Endothelial cell of umbilical vein (primary cell): ENCODE data around the gene GLI3. TPM values are rescaled to one million over a fixed set of nuclear protein-coding genes. Genes with fewer than 3 reads are reported as not detected.

Experiments
- BruUV-seq: library from RNA; stranded (reverse); fragments of 400-500 nt; replicated peaks from 2 replicates; lab custom pipeline; 2021; lab: Mats Ljungman, UMichigan
- CTCF ChIA-PET: fragments of 300-600, 350-600 bp; sonication (Branson Sonifier 250); formaldehyde crosslinking; loops from one replicate; lab custom pipeline; 2021; ENCODE audit warnings: antibody characterized with exemption, inconsistent platforms; lab: Charles Lee
- POLR2A ChIA-PET: fragments of 300-600, 350-600 bp; sonication (Branson Sonifier 250); formaldehyde crosslinking; loops from one replicate; lab custom pipeline; 2021; ENCODE audit warnings: antibody characterized with exemption, inconsistent platforms; lab: Charles Lee
- DNase-seq: peaks from one replicate; pipeline ENCODE4 v3.0.0-alpha.2; 2011; ENCODE audit warnings: low read depth, low spot score
- FAIRE-seq: peaks from 2 replicates; lab custom pipeline; 2011; peaks lifted over from hg19 to GRCh38; lab: Jason Lieb, UNC
- H2AFZ ChIP-seq: 2 replicates; pipeline ENCODE4 v1.6.0; 2012; ENCODE audit warnings: low read depth, low read length, control low read depth, inconsistent platforms
- H3K27ac ChIP-seq: 2 replicates; pipeline ENCODE4 v1.5.1; 2011; ENCODE audit warnings: low read depth, mild to moderate bottlenecking, control low read depth, low read length, moderate library complexity; ENCODE audit not compliant: insufficient read depth
- H3K27me3 ChIP-seq, 2 experiments: 2 replicates each; pipeline versions ENCODE4 v1.6.0 to v1.6.1; 2011; ENCODE audit warnings: low read length in 2 of 2, mixed read lengths in 1 of 2; ENCODE audit not compliant: control insufficient read depth in 2 of 2, insufficient read depth in 2 of 2
- H3K36me3 ChIP-seq, 2 experiments: 2 replicates in 1 of 2; 3 replicates in 1 of 2; pipeline ENCODE4 v1.5.1; 2011; ENCODE audit warnings: low read length in 2 of 2, mild to moderate bottlenecking in 1 of 2, moderate library complexity in 1 of 2; ENCODE audit not compliant: control insufficient read depth in 2 of 2, insufficient read depth in 2 of 2; ENCODE audit errors: extremely low read depth in 1 of 2
- H3K4me1 ChIP-seq: 3 replicates; pipeline ENCODE4 v1.5.1; 2011; ENCODE audit warnings: mild to moderate bottlenecking, low read length; ENCODE audit not compliant: control insufficient read depth, insufficient read depth; ENCODE audit errors: extremely low read depth
- H3K4me2 ChIP-seq: 2 replicates; pipeline ENCODE4 v1.6.1; 2011; ENCODE audit warnings: low read length, control low read depth, mixed read lengths; ENCODE audit not compliant: insufficient read depth
- H3K4me3 ChIP-seq, 3 experiments: fragments of 200-600 bp in 1 of 3; sonication (generic), shearing (Covaris generic) in 1 of 3; replicated peaks in 1 of 3; 2 replicates each; pipeline ENCODE4 v1.5.1; 2011 to 2016; ENCODE audit warnings: control low read depth in 3 of 3, low read length in 3 of 3, mild to moderate bottlenecking in 2 of 3, inconsistent platforms in 1 of 3, low read depth in 1 of 3, moderate library complexity in 1 of 3; ENCODE audit not compliant: insufficient read depth in 1 of 3
- H3K79me2 ChIP-seq: 2 replicates; pipeline ENCODE4 v1.6.0; 2012; ENCODE audit warnings: low read length, inconsistent platforms; ENCODE audit not compliant: control insufficient read depth, insufficient read depth
- H3K9ac ChIP-seq: replicated peaks from 2 replicates; pipeline ENCODE3; 2011; ENCODE audit warnings: low read length, control low read depth; ENCODE audit not compliant: insufficient read depth; ENCODE audit errors: extremely low read depth
- H3K9me1 ChIP-seq: replicated peaks from 3 replicates; pipeline ENCODE4 v1.6.0; 2011; ENCODE audit warnings: mild to moderate bottlenecking, low read length; ENCODE audit not compliant: control insufficient read depth, insufficient read depth; ENCODE audit errors: extremely low read depth
- H3K9me3 ChIP-seq: replicated peaks from 2 replicates; pipeline ENCODE4 v1.5.1; 2012; ENCODE audit warnings: low read length, inconsistent platforms; ENCODE audit not compliant: control insufficient read depth, insufficient read depth
- H4K20me1 ChIP-seq: replicated peaks from 2 replicates; pipeline ENCODE3; 2011; ENCODE audit warnings: mild to moderate bottlenecking, low read length; ENCODE audit not compliant: control insufficient read depth, insufficient read depth; ENCODE audit errors: extremely low read depth
- EZH2 ChIP-seq: IDR thresholded peaks from 2 replicates; pipeline ENCODE4 v1.6.1; 2012; ENCODE audit warnings: borderline replicate concordance, low read depth, mild to moderate bottlenecking, moderate library complexity, low read length, inconsistent platforms; ENCODE audit not compliant: severe bottlenecking
- FOS ChIP-seq: IDR thresholded peaks from 2 replicates; pipeline ENCODE4 v1.6.1; 2011; ENCODE audit warnings: mild to moderate bottlenecking, low read length, moderate library complexity, borderline replicate concordance; ENCODE audit not compliant: insufficient read depth
- GATA2 ChIP-seq: IDR thresholded peaks from 2 replicates; pipeline ENCODE4 v1.7.0; 2011; ENCODE audit warnings: low read depth, mild to moderate bottlenecking, moderate library complexity, mixed read lengths, low read length; ENCODE audit not compliant: insufficient read length, insufficient read depth
- JUN ChIP-seq: IDR thresholded peaks from 2 replicates; pipeline ENCODE4 v1.6.1; 2011; ENCODE audit warnings: borderline replicate concordance, low read depth; ENCODE audit not compliant: insufficient read length, insufficient read depth
- MYC ChIP-seq: IDR thresholded peaks from one replicate; pipeline ENCODE4 v1.6.1; 2011; ENCODE audit warnings: mild to moderate bottlenecking, low read depth, low read length
- POLR2A ChIP-seq: IDR thresholded peaks from 2 replicates; pipeline ENCODE4 v1.6.1; 2012; ENCODE audit warnings: low read depth, mild to moderate bottlenecking, control low read depth, low read length
- POLR2AphosphoS5 ChIP-seq: IDR thresholded peaks from 2 replicates; pipeline ENCODE4 v1.6.1; 2012; ENCODE audit warnings: low read depth, mild to moderate bottlenecking, control low read depth, low read length, moderate library complexity; ENCODE audit not compliant: insufficient read depth
- dilution Hi-C: fragments of 300-500 bp; cut with MboI; formaldehyde crosslinking; loops from one replicate; pipeline ENCODE4 v1.15.0; 2019; ENCODE audit warnings: low sequenced_read_pairs; ENCODE audit not compliant: extremely low pct_ligation_motif_present
- intact Hi-C: fragments of 100-400 bp; cut with micrococcal nuclease; formaldehyde crosslinking; loops from one replicate; pipeline ENCODE4 v1.10.0; 2022
- polyA plus RNA-seq, 4 experiments: library from polyadenylated mRNA; depleted of rRNA in 3 of 4; stranded (reverse) in 3 of 4; unstranded in 1 of 4; fragments of >200 nt; gene quantifications; 2 replicates each; pipeline versions ENCODE4 v1.2.1 to v1.2.3, GENCODE V29; 2011 to 2012; ENCODE audit warnings: missing spikeins in 1 of 4
- total RNA-seq: library from RNA; stranded (reverse); gene quantifications from 2 replicates; pipeline ENCODE4 v1.2.3, GENCODE V29; 2021
- TF ChIP-seq, protein P1 (sequence below), 2 donors: IDR thresholded peaks; 1 replicate in 1 of 2; 2 replicates in 1 of 2; pipeline ENCODE4 v1.5.1; 2011; ENCODE audit warnings: low read length in 2 of 2, mild to moderate bottlenecking in 2 of 2, moderate library complexity in 2 of 2, control low read depth in 1 of 2, inconsistent platforms in 1 of 2, low read depth in 1 of 2; ENCODE audit not compliant: insufficient read depth in 1 of 2; ENCODE audit errors: extremely low read depth in 1 of 2
- TF ChIP-seq, protein P2 (sequence below): IDR thresholded peaks from 2 replicates; pipeline ENCODE4 v1.6.1; 2011; ENCODE audit not compliant: insufficient read depth, insufficient read length

The GLI3 gene
- total and polyA plus RNA-seq, 2 donors (not counting 3 experiments of a cell fraction or from before 2014, with no cell fraction given): 6.0 to 24.9 TPM

DNA sequence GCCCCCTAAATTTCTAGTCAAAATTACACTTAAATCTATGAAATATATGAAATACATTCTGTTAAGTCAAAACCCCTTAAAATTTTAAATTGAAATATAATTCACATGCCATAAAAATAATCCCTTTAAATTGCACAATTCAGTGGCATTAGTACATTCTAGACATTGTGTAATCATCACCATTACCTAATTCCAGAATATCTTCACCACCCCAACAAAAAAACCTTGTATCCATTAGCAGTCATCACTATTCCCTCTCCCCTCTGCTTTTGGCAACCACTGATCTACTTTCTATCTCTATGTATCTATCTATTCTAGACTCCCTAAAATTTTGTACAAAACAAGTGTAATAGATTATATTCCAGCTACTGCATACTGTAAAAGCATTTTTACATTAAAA is 261.2 kb downstream of the GLI3 start:
- Histone ChIP-seq H3K27ac (no peak overlapping the region), H3K4me3 (no peak overlapping the region), H4K20me1 (no peaks in the 10 kb centered on the region), H3K79me2 (no peaks in the 10 kb centered on the region), H3K36me3 (peaks cover 0 to 14% of the 10 kb centered on the region in 2 experiments), H3K9ac (no peak overlapping the region), H3K9me1 (no peaks in the 10 kb centered on the region), H3K27me3 (no peaks in the 10 kb centered on the region), H2AFZ (no peak overlapping the region), H3K4me2 (no peak overlapping the region), H3K9me3 (no peaks in the 10 kb centered on the region), H3K4me1 (no peaks in the 10 kb centered on the region)
- no peak for TF ChIP-seq MYC
- TF ChIP-seq POLR2A: no peak
- TF ChIP-seq EZH2: no peak
- TF ChIP-seq, protein P1, sequence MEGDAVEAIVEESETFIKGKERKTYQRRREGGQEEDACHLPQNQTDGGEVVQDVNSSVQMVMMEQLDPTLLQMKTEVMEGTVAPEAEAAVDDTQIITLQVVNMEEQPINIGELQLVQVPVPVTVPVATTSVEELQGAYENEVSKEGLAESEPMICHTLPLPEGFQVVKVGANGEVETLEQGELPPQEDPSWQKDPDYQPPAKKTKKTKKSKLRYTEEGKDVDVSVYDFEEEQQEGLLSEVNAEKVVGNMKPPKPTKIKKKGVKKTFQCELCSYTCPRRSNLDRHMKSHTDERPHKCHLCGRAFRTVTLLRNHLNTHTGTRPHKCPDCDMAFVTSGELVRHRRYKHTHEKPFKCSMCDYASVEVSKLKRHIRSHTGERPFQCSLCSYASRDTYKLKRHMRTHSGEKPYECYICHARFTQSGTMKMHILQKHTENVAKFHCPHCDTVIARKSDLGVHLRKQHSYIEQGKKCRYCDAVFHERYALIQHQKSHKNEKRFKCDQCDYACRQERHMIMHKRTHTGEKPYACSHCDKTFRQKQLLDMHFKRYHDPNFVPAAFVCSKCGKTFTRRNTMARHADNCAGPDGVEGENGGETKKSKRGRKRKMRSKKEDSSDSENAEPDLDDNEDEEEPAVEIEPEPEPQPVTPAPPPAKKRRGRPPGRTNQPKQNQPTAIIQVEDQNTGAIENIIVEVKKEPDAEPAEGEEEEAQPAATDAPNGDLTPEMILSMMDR (IDR thresholded peaks at IDR 0.05; ENCODE audit: extremely low read depth in 1 of 2, insufficient read depth in 1 of 2, low read depth in 1 of 2, low read length in 2 of 2): no peak
- no peak for TF ChIP-seq GATA2
- no peak for TF ChIP-seq POLR2AphosphoS5
- TF ChIP-seq, protein P2, sequence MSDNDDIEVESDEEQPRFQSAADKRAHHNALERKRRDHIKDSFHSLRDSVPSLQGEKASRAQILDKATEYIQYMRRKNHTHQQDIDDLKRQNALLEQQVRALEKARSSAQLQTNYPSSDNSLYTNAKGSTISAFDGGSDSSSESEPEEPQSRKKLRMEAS: no peak
- no peak for TF ChIP-seq FOS
- TF ChIP-seq JUN: no peak
- FAIRE-seq (no peak), DNase-seq (no peak)
- ChIA-PET CTCF (interaction anchor here (0.9 to 9.3 kb wide), 8 partner anchors 9 to 907 kb away, joined by 4 to 106 read pairs (median 4); no protein-coding TSS in a partner anchor), POLR2A (no interaction called here)
- intact Hi-C loops (loop anchor here (2.0 kb wide), 2 partner anchors 33 to 261 kb away; partner anchors contain the start of gene GLI3), dilution Hi-C loops (loop anchor here (25.0 kb wide), 1 partner anchor 261 kb away; the partner anchor contains the start of gene GLI3)
- no TSS peak for BruUV-seq
